Cardiac septum (tissue), 1 donor: ENCODE data around the gene SLC13A3. TPM values are rescaled to one million over a fixed set of nuclear protein-coding genes. Genes with fewer than 3 reads are reported as not detected.

Experiments
- DNase-seq: peaks from one replicate; pipeline ENCODE4 v3.0.0-alpha.2; 2020; ENCODE audit warnings: low spot score
- intact Hi-C: fragments of 100-400 bp; cut with DNase I; formaldehyde crosslinking; loops from one replicate; pipeline ENCODE4 v1.14.0; 2022
- total RNA-seq: library from RNA; stranded (reverse); fragmentation: NEBNext Ultra II Directional; extraction: Animal tissue kit (Norgen Biotek cat#: 25700); gene quantifications from one replicate; pipeline ENCODE4 v1.2.1, GENCODE V29; 2021
- donor health status: DM: no; HTN: no; CAD: no.

The SLC13A3 gene
- total RNA-seq, 1 donor from 2014 or later: 0.57 TPM

- intact Hi-C loops: no loop called here
- DNase-seq: no peak
Measured at GRCh38 chr20:46512943-46513844, 138.1 kb downstream of the SLC13A3 start, which contains the start of gene ZNF334. Gene ZNF334, minus strand, starts transcription at chr20:46513559. Its CDS starts 1,457 bp downstream, at chr20:46512102.

GRCh38 chr20:46509523-46509922, 141.7 kb downstream of the SLC13A3 start:
- no peak for DNase-seq
- intact Hi-C loops: no loop called here

Other genes starting within 250 kb of the SLC13A3 start
- 35.0 TPM for gene ELMO2, start 244.8 kb downstream of the SLC13A3 start, total RNA-seq
- gene ZNF334, start 137.9 kb downstream of the SLC13A3 start, total RNA-seq: 1.2 TPM
- gene OCSTAMP, start 100.8 kb downstream of the SLC13A3 start, total RNA-seq: not detected
- gene TP53RK, start 38.0 kb upstream of the SLC13A3 start, total RNA-seq: 6.4 TPM
- gene SLC2A10, start 58.2 kb upstream of the SLC13A3 start, total RNA-seq: 2.7 TPM
- 0.40 TPM for gene EYA2, start 243.4 kb upstream of the SLC13A3 start, total RNA-seq